ENCODE data around the gene RADIL.

DNA sequence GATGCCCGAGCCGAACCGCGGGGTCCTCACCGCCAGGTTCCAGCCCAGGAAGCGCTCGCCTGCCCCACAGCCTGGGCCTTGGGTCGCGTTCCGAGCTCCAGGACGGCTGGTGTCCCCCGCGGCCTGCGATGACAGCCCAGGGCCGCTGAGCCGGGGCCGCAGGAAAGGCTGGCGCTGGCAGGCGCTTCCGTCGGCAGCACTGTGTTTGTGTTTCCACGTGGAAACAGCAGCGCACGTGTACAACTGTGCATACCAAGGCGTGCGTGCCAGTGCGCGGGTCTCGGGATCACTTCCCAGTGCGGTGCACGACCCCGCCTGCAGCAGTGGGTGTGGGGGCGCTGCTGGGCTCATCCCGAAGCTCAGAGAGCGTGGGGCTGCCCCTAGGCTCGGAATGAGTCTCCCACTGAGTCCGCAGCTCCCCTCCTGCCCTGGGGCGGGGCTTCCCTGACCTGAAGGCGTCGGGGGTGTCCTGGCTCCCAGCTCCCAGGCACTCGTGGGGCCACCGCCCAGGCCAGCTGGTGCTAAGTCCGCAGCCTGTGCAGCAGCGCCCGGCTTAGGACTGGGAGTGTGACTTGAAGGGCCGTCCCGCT lies 90.9 kb downstream of the RADIL start:
- no peak for TF ChIP-seq POLR2AphosphoS5 (IDR thresholded peaks at IDR 0.05)
- TF ChIP-seq, protein P1, sequence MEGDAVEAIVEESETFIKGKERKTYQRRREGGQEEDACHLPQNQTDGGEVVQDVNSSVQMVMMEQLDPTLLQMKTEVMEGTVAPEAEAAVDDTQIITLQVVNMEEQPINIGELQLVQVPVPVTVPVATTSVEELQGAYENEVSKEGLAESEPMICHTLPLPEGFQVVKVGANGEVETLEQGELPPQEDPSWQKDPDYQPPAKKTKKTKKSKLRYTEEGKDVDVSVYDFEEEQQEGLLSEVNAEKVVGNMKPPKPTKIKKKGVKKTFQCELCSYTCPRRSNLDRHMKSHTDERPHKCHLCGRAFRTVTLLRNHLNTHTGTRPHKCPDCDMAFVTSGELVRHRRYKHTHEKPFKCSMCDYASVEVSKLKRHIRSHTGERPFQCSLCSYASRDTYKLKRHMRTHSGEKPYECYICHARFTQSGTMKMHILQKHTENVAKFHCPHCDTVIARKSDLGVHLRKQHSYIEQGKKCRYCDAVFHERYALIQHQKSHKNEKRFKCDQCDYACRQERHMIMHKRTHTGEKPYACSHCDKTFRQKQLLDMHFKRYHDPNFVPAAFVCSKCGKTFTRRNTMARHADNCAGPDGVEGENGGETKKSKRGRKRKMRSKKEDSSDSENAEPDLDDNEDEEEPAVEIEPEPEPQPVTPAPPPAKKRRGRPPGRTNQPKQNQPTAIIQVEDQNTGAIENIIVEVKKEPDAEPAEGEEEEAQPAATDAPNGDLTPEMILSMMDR (IDR thresholded peaks at IDR 0.05): no peak
- no peak for TF ChIP-seq POLR2A (IDR thresholded peaks at IDR 0.05)

Data from upper lobe of left lung (tissue), 4 donors.